ENCODE results near the gene NOP56.

Gene NOP56

DNA sequence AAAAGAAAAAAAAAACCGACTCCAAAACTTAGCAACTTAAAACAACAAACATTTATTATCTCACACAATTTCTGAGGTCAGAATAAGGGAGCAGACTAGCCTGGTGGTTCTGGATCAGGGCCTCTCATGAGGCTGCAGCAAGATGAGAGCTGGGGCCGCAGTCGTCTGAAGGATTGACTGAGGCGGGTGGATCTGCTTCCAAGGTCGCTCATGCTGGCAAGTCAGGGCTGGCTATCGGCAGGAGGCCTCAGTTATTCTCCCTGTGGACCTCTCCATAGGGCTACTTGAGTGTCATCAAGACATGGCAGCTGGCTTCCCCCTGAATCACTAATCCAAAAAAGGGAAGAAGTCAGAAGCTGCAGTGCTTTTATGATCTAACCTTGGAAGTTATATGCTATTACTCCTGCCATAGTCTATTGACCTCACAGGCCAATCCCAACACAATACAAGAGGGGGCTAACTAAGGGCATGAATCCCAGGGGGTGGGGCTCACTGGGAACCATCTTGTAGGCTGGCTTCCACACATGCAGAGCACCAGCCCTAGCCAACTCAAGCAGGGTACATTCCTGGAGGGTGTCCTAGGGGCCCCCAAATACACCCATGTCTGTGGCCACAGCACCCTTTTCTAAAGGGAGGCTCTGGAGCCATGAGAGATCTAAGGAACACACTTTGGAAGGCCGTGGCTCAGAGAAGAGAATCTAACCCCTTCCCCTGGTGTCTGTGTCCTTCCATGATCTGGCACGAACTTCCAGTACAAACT lies 51.5 kb downstream of the NOP56 start:
- no peak for DNase-seq (ENCODE audit: low spot score)

- no peak for DNase-seq (ENCODE audit: low spot score)
Measured at GRCh38 chr20:2705931-2706645, 53.7 kb downstream of the NOP56 start.

GRCh38 chr20:2706688-2707352 lies 54.4 kb downstream of the NOP56 start:
- no peak for DNase-seq (ENCODE audit: low spot score)

- no peak for DNase-seq (ENCODE audit: low spot score)
Measured at GRCh38 chr20:2707353-2708072, 55.1 kb downstream of the NOP56 start.
